HG03280 (cell line): ENCODE results near the gene ALK.

Experiments
- ATAC-seq: cut with Tn5 transposase; IDR thresholded peaks from one replicate; pipeline ENCODE4 v1.9.1; 2021; ENCODE audit warnings: mild to moderate bottlenecking, moderate library complexity; ENCODE audit not compliant: unreplicated experiment

Gene ALK

DNA sequence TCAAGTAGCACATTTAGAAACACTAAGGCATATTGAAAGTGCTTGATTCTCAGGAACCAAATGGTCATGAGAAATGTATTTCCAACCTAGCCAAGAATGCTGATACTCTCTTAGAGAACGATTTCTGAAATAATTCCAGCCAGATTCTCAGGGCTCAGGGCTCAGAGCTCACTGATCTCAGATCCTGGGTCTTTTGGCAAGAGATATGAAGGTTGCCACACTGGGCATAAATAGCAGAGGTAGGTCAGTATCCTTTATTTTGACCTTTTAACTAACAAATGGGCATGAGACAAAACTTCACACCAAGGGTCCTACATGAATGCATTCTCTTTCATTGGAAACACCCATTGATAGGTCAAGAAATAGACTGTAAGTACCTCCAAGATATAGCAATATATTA is 364.1 kb downstream of the ALK start:
- ATAC-seq, result no peak

DNA sequence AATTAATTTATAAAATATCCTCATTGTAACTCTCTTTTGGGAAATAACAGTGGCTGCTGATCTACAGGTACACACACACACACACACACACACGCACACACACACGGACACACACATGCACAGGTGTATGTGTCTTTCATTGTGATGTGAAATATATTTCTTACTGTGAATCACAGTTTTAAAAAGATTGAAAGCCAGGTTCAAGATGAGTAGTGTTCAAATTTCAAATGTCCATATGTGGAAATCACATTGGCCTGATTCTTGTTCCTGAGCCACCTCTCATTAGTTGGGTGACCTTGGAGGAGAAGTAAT is 372.4 kb downstream of the ALK start:
- ATAC-seq, result no peak

DNA sequence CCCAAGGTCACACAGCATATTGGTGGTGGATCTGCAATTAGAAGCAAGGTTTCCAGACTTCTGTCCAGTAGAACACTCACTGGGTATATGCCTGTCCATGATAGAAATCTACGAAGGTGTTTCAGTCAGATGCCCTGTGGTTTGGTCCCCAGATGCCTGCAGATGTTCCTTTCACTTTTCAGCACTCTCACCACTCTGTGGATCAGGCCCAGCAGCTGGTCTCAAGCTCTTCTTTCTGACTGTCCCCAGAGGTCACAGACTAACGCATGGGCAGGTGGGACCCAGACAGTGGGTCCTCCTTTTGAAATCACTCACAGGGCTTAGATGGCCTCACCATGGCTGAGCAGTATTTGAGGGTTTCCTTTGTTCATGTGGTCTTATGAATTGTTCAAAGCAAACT is 376.5 kb downstream of the ALK start:
- no peak for ATAC-seq

DNA sequence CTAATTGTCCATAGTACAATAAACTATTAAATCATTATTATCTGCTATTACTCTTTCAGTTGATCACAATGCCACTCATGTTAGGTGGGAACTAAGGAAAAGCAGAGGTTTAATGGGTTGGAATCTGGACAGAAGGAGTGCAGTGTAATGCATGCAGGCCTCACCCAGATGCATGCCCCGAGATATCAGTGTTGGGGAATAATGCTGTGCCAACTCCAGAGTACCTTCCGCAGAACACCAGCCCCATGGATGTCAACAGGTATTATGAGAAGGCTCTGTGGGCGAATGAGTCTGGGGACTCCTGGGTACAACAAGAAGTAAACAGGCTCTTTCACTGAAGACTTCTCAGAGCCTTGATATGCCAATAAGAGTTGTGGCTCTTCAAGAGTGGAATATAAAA is 377.4 kb downstream of the ALK start:
- ATAC-seq, result no peak

DNA sequence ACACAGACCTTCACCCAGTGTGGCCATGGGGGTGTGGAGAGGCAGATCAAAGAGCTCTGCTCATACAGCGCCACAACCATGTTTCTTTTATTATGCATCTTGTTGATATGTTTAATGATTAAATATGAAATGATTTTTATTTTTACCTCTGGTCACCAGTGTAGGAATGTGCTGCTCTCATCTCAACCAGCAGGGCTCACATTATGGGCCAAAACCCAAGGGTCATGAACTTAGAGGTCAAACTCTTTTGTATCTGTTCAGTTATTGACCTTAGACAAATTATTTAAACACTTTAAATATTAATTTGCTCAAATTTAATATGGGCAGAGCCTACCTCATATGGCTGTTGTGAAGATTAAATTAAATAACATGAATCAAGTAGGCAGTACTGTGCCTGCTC is 386.2 kb downstream of the ALK start:
- ATAC-seq, result no peak

DNA sequence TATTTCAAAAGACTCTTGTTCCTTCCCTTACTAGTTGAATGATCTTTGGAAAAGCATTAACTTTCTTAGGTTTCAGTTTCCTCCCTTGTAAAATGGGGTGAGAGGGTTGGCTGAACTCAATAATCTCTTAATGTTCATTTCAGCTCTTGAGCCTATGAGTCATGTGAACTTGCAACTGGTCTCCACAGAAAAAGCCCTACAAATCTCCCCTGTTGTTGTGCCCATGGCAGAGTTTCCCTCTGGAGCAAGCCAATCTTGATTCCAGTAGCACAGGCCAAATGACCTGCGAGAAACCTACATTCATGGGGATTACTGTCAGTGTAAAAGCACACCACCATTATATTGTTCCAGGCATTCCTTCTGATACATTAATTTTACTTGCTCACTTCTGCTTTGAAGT is 388.9 kb downstream of the ALK start:
- no peak for ATAC-seq

DNA sequence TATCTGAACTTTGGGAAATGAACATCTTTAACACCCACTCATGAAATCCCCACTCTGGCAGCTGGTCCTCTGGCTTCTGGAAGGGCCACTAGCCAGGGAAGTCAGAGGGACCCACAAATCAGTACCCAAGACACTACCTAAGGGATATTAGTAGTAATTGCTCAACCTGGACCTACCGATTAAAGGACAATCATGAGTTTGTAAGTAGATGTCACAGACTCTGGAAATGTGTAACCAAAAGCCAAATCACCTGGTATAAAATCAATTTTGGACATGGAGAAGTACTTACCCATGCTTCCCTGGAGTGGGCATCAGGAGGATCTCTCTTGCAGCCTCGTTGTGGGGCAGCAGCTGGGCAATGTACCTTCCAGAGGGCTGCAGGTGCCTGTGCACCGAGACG is 389.8 kb downstream of the ALK start:
- no peak for ATAC-seq

DNA sequence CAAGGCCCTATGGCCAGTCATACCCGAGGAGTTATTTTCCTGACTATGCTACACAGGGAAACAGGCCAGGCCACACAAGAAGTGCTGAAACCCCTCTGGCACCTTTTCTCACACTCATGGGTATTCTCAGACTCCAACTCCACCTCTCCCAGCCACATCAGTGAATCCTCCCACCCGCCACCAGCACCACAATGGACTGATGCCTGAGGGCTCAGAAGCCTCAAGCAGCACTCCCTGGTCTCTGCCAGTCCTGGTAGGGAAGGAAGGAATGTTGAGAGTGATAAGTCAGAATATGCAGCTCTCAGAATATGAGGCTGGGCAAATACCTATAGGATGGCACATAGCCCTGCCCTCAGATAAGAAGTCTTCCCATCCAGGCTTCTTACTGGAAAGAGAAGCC is 391.1 kb downstream of the ALK start:
- ATAC-seq, result no peak

DNA sequence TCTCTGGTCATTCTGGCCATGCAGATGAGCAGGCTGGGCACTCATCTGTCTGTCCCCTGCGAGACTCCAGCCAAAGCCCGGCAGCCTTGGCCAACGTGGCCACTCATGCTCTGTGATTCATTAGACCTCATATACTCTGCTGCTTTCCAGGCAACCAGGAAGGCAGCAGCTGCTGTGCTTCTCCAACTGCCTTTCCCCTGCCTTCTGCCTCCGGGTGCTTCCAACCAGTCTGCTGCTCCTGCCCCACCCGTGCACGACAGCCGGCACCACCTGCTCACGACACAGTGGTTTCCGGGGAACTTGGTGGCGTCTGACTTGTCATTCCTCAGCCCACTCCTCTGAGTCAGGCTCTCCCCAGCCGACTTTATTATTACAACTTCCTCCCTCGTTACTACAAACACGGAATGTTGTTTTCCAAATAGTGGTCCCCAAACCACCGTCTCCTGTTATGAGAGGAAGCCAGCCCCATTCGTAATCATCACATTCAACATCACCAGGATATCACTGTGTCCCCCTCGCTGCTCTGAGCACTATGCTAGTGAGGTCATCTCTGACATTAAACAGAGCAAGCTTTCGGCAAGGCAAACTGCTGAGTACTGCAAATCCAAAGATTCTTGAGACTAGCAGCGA is 392.4 kb downstream of the ALK start:
- no peak for ATAC-seq

DNA sequence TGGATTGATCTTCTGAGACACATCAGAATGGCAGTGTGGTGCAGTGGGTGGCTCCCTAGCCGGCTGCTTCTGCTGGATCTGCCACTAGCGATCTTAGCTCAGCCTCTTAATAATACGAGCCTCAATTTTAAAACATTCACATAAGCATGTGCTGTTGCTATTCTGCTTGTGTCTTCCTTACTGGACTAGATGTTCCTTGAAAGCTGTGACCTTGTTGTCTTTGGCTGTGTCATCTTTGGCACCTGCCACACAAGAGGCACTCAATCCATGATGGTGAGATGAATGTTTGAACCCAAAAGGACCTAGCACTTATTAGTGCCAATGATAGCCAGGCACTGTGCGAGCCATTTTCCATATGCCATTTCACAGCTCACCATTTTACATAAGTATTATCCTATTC is 393.0 kb downstream of the ALK start:
- ATAC-seq, result no peak

DNA sequence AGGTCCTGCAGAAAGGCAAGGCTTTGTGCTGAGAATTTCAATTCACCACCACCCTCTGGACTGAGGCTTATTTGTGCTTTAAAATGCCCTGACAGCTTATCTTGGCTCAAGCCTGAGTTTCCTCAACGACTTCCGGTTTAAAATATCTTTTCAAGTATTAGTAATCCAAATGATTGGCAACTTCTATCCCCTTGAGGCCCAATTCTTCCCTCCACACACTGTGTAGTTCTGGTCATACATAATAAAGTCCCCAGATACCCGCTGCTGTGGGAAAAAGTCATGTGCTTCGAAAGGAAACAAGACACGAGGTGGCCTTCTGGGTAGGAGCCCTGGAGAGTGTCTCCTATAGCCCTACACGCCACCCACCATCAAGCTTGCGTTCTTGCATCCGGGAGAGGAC is 393.4 kb downstream of the ALK start:
- ATAC-seq, result no peak

DNA sequence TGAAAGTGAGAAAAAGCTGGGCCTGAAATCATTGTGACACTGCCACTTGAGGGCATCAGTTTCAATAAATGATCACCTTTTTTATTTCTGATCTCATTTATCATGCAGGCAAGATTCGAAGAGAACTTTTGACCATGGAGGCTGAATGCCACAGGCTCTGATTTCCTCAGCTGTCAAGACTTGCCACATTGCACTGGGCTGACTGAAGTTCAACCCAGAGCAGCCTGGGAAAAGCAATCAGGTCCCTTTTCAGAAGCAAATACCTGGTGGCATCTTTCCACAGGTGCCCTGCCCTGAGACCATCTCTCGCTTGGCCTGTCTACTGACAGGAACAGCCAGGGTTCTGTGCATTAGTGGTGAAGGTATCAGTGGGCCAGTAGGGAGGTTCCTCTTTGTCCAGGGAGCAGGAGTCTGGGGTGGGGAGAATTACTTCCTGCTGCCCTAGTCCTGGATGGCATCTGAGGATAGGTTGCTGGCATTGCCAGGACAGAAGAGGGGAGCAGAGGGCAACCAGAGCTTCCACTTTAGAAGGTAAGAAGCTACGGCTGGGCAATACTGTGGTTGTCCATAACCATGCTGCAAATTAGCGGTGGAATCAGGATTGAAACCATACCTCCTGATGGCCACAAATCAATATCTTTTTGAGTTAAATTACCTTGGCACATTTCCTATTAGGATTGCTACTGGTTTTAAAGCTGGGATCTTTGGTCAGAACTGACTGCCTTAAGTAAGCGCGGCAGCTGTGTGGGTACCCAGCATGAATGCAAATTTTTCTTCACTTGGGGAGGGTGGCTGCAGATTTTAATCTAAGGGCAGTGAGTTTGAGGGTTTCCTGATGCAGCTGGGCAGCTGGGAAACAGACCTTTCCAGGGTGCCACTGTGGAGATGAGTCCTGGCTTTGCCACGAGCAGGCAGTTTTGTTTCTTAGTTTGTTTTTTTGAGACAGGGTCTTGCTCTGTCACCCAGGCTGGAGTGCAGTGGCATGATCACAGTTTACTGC is 394.5 kb downstream of the ALK start:
- no peak for ATAC-seq

DNA sequence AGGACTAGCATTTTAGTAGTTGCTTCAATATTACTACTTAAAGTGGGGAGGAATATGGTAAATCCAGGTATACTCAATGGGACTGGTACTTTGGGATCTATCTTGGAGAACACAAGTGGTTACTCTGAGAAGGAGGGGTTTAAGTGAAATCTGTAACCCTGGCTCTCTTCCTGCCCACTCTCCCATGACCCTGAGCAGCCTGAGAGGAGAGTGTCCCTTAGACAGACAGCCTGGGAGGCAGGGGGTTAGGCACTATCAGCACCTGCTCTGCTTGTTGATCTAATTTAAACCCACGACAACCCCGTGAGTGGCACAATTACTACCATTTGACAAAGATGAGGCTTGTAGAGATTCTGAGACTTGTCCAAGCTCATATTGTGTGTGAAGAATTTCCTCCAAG is 395.5 kb downstream of the ALK start:
- ATAC-seq, result no peak

DNA sequence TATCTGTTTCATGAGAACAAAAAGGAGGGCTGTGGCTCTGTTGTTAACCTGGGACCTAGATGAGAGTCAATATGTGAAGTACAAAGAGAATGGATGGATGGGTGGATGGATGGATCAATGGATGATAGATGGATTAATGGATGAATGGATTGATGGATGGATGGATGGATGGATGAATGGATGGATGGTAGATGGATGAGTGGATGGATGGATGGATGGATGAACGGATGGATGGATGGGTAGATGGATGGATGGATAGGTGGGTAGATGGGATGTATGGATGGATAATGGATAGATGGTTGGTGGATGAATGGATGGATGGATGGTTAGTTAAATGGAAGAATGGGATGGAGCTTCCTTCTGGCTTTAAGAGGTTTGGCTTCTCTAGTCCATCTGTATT is 396.7 kb downstream of the ALK start:
- no peak for ATAC-seq

DNA sequence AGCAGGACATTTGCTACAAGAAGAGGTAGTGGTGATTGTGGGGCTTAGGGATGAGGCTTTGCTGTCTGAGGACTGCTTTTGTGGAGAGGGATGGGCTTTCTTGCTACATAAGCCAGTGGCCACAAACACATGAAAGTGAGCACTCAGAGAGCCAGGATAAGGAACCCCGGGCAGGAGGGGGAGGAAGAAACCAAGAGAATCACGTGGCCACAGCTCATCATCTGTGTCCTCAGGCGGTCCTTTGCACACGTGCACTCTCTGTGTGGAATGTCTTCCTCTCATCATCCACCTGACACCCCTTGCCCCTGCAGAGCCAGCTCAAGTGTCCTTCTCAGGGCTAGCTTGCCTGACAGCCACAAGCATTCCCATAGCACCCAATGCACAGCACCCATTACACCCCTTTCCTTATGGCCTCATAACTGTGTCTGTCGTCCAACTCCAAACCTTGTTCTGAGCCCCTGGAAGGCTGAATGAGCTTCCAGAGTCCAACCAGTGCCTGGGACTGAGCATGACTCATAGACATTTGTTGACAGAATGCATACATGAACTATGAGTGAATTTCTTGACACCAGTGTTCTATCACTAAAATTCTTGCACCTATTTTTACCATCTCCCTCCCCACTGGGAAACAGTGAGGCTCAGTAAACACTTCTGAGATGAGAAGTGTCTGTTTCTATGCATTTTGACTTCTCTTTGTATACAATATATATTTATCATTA is 398.3 kb downstream of the ALK start:
- ATAC-seq, result no peak

DNA sequence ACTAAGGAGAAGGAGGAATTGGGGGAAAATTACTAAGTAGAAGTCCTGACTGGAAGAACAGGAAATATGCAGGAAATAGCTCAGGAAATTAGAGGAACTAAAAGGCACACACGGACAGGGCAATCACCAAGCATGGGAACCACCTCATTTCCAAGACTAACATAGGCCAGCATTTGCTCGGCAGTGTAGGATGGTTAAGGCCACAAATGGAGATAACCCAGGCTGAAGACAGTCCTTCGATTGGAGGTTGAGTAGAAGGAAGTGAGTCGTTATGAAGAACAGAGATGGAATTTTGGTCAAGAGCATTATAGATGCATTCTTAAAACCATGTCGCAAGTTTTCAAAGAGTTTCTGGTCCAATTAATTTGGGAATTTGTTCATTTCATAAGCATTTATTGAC is 401.4 kb downstream of the ALK start:
- no peak for ATAC-seq

DNA sequence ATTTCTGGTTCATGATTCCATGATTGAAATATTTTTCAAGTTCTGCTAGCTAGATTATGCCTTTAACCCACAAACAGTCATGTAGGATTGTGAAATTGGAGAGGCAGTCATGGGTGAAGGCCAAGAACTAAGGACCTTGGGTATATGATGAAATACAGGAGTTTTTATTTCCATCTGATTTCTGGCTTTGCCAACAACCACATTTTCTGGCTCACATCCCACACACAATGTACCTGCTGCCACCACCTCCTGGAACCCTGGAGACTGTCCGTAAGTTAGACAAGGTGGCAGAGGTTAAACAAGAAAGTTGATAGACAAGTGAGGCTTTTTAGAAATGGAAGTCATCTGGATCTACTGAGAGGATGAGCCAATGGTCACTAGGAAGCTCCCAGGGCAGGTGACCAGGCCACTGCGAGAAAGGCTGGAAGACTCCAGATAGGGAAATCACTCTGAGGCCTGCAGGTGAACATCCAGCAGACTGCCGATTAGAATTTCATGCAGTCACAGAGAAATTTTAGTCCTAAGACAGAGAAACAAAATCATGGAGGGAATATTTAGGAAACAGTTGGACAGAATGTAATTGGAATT is 402.0 kb downstream of the ALK start:
- no peak for ATAC-seq

DNA sequence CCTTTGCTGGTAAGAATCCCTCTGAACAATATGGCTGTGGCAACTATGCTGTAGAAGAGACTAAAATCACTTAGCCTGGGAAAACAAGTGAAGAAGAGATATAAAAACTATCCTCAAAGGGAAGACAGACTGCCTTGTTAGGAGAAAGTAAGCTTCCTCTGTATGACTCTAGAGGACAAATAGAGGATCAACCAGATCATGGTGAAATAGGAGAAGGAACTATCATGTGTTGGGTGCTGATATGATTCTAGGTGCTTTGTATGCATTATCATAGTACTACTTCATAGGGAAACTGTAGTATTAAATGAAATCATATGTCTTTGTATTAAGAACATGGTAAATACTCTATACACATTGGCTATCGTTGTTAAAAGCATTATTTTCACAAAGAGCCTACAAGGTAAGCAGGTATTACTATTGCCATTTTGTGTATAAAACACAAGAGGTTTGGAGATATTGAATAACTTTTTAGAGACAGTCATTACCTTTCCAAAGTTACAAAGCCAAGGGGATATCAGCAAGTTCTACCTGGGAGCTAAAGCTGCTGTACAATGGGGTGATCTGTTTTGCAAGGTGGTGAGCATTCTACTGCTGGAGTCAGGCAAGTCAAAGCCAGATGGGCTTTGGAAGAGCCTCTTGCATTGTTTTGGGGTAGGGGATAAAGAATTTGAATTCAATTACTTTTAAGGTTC is 402.6 kb downstream of the ALK start:
- ATAC-seq, result no peak

DNA sequence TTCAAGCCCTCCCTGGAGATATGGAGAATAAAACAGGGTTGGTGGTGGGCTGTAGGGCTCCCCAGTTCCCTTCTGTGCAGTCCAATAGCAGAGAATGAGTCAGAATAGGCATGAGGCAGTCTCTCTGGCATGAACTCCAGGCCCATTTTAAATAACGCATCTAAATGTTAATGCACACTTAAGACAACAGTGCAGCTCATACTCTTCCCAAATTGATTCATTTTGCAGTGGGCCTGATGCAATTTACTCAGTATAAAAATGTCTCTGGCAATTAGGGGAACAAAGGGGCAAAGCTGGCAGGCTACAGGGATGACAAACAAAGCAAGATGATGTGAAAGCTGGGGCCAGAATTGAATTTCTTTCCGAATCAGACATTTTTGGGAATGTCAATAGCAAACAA is 403.4 kb downstream of the ALK start:
- no peak for ATAC-seq

DNA sequence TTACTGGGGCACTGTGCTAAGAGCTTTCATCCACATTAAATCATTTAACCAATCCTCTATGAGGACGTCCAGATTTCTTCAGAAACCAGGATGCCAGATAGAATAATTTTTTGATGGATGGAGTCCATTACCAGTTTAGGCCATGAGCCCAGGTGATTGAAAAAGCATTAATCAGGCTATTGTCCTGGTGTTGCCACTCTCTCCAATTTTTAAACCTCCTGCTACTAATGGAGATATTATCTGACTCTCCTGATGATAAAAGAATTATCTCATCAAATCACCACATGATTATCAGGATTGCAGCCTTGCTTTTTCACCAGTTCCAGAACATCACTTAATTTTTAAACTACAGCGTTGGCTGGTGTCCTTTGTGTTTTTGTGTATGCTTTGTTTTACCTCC is 404.0 kb downstream of the ALK start:
- ATAC-seq, result no peak

DNA sequence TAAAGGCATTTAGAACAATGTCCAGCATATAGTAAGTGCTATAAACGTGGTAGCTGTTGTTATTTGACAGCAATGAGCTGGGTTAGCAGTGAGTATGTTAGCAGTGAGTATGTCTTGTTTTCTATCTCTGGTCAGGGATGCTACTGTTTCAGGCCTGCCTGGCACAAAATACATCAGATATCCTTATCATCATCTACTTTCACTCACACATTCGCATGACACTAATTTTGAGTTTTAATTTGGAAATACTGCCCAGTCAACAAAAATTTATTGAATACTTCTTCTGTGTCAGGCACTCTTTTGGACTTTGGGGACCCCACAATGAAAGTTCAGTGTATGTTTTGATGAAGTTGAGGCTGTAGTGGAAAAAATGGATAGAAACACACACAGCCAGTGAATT is 404.6 kb downstream of the ALK start:
- ATAC-seq, result no peak
